Natural killer cell (primary cell): ENCODE data around the gene SORCS1. TPM values are rescaled to one million over a fixed set of nuclear protein-coding genes. Genes with fewer than 3 reads are reported as not detected.

Experiments
- ATAC-seq, 3 donors: fragments of 150-1000 bp in 2 of 3; fragments of 200-7000 bp in 1 of 3; cut with Tn5 transposase; 1 replicate in 1 of 3; 2 replicates in 2 of 3; pipeline ENCODE4 v1.10.0; 2021; ENCODE audit warnings: mild to moderate bottlenecking in 2 of 3, moderate library complexity in 2 of 3
- DNase-seq, 2 donors: peaks; one replicate each; pipeline versions ENCODE4 v3.0.0 to v3.0.0-alpha.2; 2013 to 2021; ENCODE audit warnings: mixed read lengths in 1 of 2
- H3K27ac ChIP-seq: one replicate; pipeline ENCODE4 v1.5.1; 2013; ENCODE audit warnings: mild to moderate bottlenecking, low read length
- H3K27me3 ChIP-seq: one replicate; pipeline ENCODE4 v1.6.1; 2013; ENCODE audit warnings: low read length; ENCODE audit not compliant: control insufficient read depth, insufficient read depth
- H3K36me3 ChIP-seq: one replicate; pipeline ENCODE4 v1.6.1; 2013; ENCODE audit warnings: low read length; ENCODE audit not compliant: control insufficient read depth, insufficient read depth
- H3K4me1 ChIP-seq: one replicate; pipeline ENCODE4 v1.6.1; 2013; ENCODE audit warnings: low read length; ENCODE audit not compliant: control insufficient read depth, insufficient read depth
- H3K4me3 ChIP-seq: one replicate; pipeline ENCODE4 v1.5.1; 2013; ENCODE audit warnings: low read length
- H3K9me3 ChIP-seq: one replicate; pipeline ENCODE4 v1.6.1; 2013; ENCODE audit warnings: low read length; ENCODE audit not compliant: control insufficient read depth, insufficient read depth
- H3K27ac Mint-ChIP-seq, 2 donors: one replicate each; pipeline ENCODE4 v1.8.0; 2022; ENCODE audit warnings: mild to moderate bottlenecking in 2 of 2, mixed read lengths in 2 of 2, moderate library complexity in 1 of 2
- H3K27me3 Mint-ChIP-seq, 2 donors: one replicate each; pipeline ENCODE4 v1.8.0; 2022; ENCODE audit warnings: low read depth in 2 of 2, mixed read lengths in 2 of 2
- H3K36me3 Mint-ChIP-seq: one replicate; pipeline ENCODE4 v1.8.0; 2022; ENCODE audit warnings: mixed read lengths
- H3K4me1 Mint-ChIP-seq, 2 donors: one replicate each; pipeline ENCODE4 v1.8.0; 2022; ENCODE audit warnings: mixed read lengths in 2 of 2
- H3K4me3 Mint-ChIP-seq: one replicate; pipeline ENCODE4 v1.8.0; 2022; ENCODE audit warnings: mild to moderate bottlenecking, moderate library complexity, mixed read lengths
- H3K9me3 Mint-ChIP-seq, 2 donors: one replicate each; pipeline ENCODE4 v1.8.0; 2022; ENCODE audit warnings: mixed read lengths in 2 of 2
- WGBS: methylation state at CpG from one replicate; pipeline ENCODE4 v1.1.7; 2013; ENCODE audit warnings: missing lambda C conversion rate; ENCODE audit not compliant: insufficient coverage; 5-methylcytosine and 5-hydroxymethylcytosine counted together
- intact Hi-C: fragments of 100-400 bp; cut with micrococcal nuclease; formaldehyde crosslinking; loops from one replicate; pipeline ENCODE4 v1.14.2; 2022
- total RNA-seq, 4 donors: library from RNA; stranded (reverse); fragments of 120-200 nt in 1 of 4; gene quantifications; one replicate each; pipeline versions ENCODE4 v1.2.3 to v1.2.4, GENCODE V29; 2013 to 2022
- TF ChIP-seq, protein P1 (sequence below): fragments of 200-600 bp; IDR thresholded peaks from one replicate; pipeline ENCODE4 v1.8.0; 2022; ENCODE audit warnings: antibody characterized with exemption

SORCS1 gene
- total RNA-seq, 3 donors from 2014 or later (not counting 1 experiment from before 2014, with no cell fraction given): not detected

DNA sequence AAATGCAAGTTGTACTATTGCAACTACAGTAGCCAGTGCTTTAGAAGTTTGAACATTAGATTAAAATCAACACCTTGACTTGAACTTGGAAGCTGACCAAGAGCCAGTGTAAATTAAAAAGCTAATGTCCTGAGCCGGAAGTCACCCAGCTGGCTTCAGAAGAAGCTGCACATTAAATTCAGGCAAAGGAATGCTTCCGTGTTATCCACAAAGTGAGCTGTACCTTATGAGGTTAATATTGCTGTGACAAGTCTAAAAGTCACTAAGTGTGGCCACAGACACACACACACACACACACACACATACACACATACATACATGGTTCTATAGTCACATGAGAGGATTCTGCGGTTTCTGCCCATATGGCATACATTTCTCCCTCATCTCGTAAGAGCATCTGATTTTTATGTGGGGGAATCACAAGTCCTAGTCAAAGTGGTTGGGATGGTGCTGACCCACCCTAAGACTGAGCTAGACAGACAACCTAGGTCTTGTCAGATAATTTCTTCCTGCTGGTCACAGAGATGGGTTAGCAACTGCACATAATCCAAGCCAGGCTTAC lies 612.9 kb downstream of the SORCS1 start:
- H3K36me3 ChIP-seq: no peaks in the 10 kb centered on the region
- H3K9me3 ChIP-seq: no peaks in the 10 kb centered on the region
- Mint-ChIP-seq H3K27ac (no peak overlapping the region), H3K27me3 (no peaks in the 10 kb centered on the region), H3K36me3 (no peaks in the 10 kb centered on the region), H3K9me3 (peaks cover 6 to 7% of the 10 kb centered on the region in 2 donors), H3K4me3 (no peak overlapping the region), H3K4me1 (no peaks in the 10 kb centered on the region)
- no peak overlapping the region for H3K4me3 ChIP-seq
- ATAC-seq (no peak), DNase-seq (no peak)
- no peaks in the 10 kb centered on the region for H3K27me3 ChIP-seq
- no peak overlapping the region for H3K27ac ChIP-seq
- 91% methylated on average over 4 of the region's 4 CpGs for WGBS
- intact Hi-C loops: no loop called here
- TF ChIP-seq, protein P1, sequence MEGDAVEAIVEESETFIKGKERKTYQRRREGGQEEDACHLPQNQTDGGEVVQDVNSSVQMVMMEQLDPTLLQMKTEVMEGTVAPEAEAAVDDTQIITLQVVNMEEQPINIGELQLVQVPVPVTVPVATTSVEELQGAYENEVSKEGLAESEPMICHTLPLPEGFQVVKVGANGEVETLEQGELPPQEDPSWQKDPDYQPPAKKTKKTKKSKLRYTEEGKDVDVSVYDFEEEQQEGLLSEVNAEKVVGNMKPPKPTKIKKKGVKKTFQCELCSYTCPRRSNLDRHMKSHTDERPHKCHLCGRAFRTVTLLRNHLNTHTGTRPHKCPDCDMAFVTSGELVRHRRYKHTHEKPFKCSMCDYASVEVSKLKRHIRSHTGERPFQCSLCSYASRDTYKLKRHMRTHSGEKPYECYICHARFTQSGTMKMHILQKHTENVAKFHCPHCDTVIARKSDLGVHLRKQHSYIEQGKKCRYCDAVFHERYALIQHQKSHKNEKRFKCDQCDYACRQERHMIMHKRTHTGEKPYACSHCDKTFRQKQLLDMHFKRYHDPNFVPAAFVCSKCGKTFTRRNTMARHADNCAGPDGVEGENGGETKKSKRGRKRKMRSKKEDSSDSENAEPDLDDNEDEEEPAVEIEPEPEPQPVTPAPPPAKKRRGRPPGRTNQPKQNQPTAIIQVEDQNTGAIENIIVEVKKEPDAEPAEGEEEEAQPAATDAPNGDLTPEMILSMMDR: no peak
- no peaks in the 10 kb centered on the region for H3K4me1 ChIP-seq

DNA sequence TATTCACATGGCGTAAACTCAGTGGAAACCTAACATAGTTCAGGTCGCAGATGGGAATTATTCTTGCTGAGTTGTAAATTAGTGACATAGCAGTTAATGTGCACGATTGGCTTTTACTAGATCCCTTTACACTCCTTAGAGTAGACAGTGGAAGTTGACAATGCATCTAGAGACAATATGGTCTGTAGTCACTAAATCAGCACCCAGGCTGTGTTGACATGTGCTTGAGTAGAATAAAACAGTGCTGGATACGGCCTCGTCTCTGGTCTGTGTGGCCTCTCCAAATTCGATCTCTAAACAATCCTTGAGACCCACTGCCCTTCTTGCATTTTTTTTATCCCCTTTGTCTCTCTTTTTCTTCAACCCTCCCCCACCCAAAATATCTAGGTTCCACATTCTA lies 615.7 kb downstream of the SORCS1 start:
- TF ChIP-seq, protein P1: no peak
- DNase-seq (no peak), ATAC-seq (no peak)
- WGBS: 93% methylated on average over 6 of the region's 6 CpGs
- no peaks in the 10 kb centered on the region for H3K9me3 ChIP-seq
- H3K36me3 ChIP-seq: no peaks in the 10 kb centered on the region
- Mint-ChIP-seq H3K27me3 (no peaks in the 10 kb centered on the region), H3K36me3 (no peaks in the 10 kb centered on the region), H3K4me3 (no peak overlapping the region), H3K27ac (no peak overlapping the region), H3K9me3 (peaks cover 4 to 6% of the 10 kb centered on the region in 2 donors), H3K4me1 (no peaks in the 10 kb centered on the region)
- no peaks in the 10 kb centered on the region for H3K27me3 ChIP-seq
- intact Hi-C loops: no loop called here
- no peak overlapping the region for H3K27ac ChIP-seq
- no peaks in the 10 kb centered on the region for H3K4me1 ChIP-seq
- no peak overlapping the region for H3K4me3 ChIP-seq

- DNase-seq: no peak
- Histone ChIP-seq H3K36me3 (no peaks in the 10 kb centered on the region), H3K4me1 (no peaks in the 10 kb centered on the region), H3K27ac (no peak overlapping the region), H3K4me3 (no peak overlapping the region), H3K9me3 (no peaks in the 10 kb centered on the region), H3K27me3 (no peaks in the 10 kb centered on the region)
- Mint-ChIP-seq H3K4me3 (no peak overlapping the region), H3K36me3 (no peaks in the 10 kb centered on the region), H3K4me1 (no peaks in the 10 kb centered on the region), H3K9me3 (peaks cover 6 to 8% of the 10 kb centered on the region in 2 donors), H3K27me3 (no peaks in the 10 kb centered on the region), H3K27ac (no peak overlapping the region)
- TF ChIP-seq, protein P1: no peak
- 86% methylated on average over 6 of the region's 7 CpGs for WGBS
- ATAC-seq: no peak
- intact Hi-C loops: no loop called here
Measured at GRCh38 chr10:106547047-106547635, 617.4 kb downstream of the SORCS1 start.

DNA sequence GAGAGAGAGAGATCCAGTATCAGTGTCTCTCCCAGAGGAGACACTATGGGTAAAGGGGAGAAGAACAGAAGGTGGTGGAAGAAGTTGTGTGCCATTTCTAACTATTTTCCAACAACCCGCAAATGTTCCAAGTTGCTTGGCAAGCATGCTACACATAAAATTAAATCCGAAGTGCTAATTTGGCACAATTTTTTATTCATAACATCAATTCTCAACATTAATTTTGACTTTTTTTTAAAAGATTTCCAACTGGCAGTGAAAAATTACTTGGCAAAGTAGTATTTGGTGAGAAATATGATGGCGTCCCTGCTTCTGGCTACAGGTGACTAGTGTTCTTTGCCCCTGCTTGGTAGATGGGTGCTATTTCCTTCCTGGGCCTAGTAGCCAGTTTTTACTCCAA lies 622.0 kb downstream of the SORCS1 start:
- Histone ChIP-seq H3K4me1 (no peaks in the 10 kb centered on the region), H3K27me3 (no peaks in the 10 kb centered on the region), H3K36me3 (no peaks in the 10 kb centered on the region), H3K9me3 (no peaks in the 10 kb centered on the region), H3K27ac (no peak overlapping the region), H3K4me3 (no peak overlapping the region)
- Mint-ChIP-seq H3K4me1 (no peaks in the 10 kb centered on the region), H3K27me3 (no peaks in the 10 kb centered on the region), H3K36me3 (no peaks in the 10 kb centered on the region), H3K9me3 (peaks cover 0 to 7% of the 10 kb centered on the region in 2 donors), H3K27ac (no peak overlapping the region), H3K4me3 (no peak overlapping the region)
- TF ChIP-seq, protein P1: no peak
- WGBS: 87% methylated on average over 3 of the region's 3 CpGs
- intact Hi-C loops: no loop called here
- DNase-seq: no peak
- ATAC-seq: no peak
